Prostate gland (tissue), 2 donors: Measurements from ENCODE around the gene PCDHB10.

Source experiments
- POLR2A ChIP-seq: fragments of 450-650 bp; IDR thresholded peaks from one replicate; pipeline ENCODE4 v1.6.1; 2016; ENCODE audit warnings: antibody characterized with exemption, mild to moderate bottlenecking
- POLR2AphosphoS5 ChIP-seq: sonication (generic); formaldehyde crosslinking; IDR thresholded peaks from one replicate; pipeline ENCODE4 v1.6.1; 2017; ENCODE audit warnings: antibody characterized with exemption
- TF ChIP-seq, protein P1 (sequence below), 4 experiments: fragments of 200-600 bp in 2 of 4; fragments of 450-650 bp in 2 of 4; sonication (generic) in 2 of 4; IDR thresholded peaks; 1 replicate in 3 of 4; 2 replicates in 1 of 4; pipeline ENCODE4 v1.5.1; 2016 to 2019; ENCODE audit warnings: antibody characterized with exemption in 4 of 4, mild to moderate bottlenecking in 2 of 4, moderate library complexity in 2 of 4

DNA sequence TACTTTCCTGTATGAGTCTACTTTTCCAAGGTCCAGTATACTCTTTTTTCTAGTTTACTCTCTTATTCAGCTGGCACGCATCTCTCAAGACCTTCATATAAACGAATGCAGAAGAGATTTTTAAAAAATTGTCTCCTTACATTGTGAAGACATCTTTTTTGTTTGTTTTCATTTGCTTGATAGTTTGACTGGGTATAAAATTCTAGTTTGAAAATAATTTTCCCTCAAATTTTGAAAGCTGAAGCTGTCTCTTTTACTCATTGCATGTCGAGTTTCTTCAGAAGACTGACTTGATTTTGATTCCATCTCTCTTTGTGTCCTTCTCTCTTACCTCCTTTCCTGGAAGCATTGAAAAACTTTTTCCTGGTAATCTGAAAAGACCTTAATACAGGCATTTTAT, 4.2 kb downstream of the PCDHB10 start:
- TF ChIP-seq, protein P1, sequence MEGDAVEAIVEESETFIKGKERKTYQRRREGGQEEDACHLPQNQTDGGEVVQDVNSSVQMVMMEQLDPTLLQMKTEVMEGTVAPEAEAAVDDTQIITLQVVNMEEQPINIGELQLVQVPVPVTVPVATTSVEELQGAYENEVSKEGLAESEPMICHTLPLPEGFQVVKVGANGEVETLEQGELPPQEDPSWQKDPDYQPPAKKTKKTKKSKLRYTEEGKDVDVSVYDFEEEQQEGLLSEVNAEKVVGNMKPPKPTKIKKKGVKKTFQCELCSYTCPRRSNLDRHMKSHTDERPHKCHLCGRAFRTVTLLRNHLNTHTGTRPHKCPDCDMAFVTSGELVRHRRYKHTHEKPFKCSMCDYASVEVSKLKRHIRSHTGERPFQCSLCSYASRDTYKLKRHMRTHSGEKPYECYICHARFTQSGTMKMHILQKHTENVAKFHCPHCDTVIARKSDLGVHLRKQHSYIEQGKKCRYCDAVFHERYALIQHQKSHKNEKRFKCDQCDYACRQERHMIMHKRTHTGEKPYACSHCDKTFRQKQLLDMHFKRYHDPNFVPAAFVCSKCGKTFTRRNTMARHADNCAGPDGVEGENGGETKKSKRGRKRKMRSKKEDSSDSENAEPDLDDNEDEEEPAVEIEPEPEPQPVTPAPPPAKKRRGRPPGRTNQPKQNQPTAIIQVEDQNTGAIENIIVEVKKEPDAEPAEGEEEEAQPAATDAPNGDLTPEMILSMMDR (IDR thresholded peaks at IDR 0.05) = no peak
- TF ChIP-seq POLR2A (no peak), POLR2AphosphoS5 (no peak)
